OCI-LY3 (cell line): ENCODE measurements around the gene ATXN3L.

ENCODE experiments used
- H2AFZ ChIP-seq: fragments of 200-600, 300-600 bp; shearing (Covaris generic); 2 replicates; pipeline ENCODE4 v1.6.0; 2014; ENCODE audit warnings: antibody characterized with exemption, low read depth, low read length
- H3K27ac ChIP-seq: fragments of 200-600, 300-600 bp; sonication (generic); 2 replicates; pipeline ENCODE4 v1.5.1; 2014; ENCODE audit warnings: mild to moderate bottlenecking, low read length, moderate library complexity, mixed read lengths
- H3K27me3 ChIP-seq: fragments of 200-600, 300-600 bp; sonication (generic); 2 replicates; pipeline ENCODE4 v1.6.1; 2014; ENCODE audit warnings: low read depth, low read length, mixed read lengths
- H3K36me3 ChIP-seq: fragments of 200-600, 300-600 bp; sonication (generic); replicated peaks from 2 replicates; pipeline ENCODE3; 2014; ENCODE audit warnings: low read depth, low read length, mixed read lengths
- H3K4me1 ChIP-seq: fragments of 300-600, 200-600 bp; sonication (generic); 2 replicates; pipeline ENCODE4 v1.6.1; 2014; ENCODE audit warnings: low read length, mixed read lengths
- H3K4me2 ChIP-seq: fragments of 200-600, 300-600 bp; sonication (generic); 2 replicates; pipeline ENCODE4 v1.6.1; 2014; ENCODE audit warnings: low read length, mixed read lengths
- H3K4me3 ChIP-seq: fragments of 300-600, 200-600 bp; sonication (generic); 2 replicates; pipeline ENCODE4 v1.5.1; 2014; ENCODE audit warnings: antibody characterized with exemption, mild to moderate bottlenecking, low read length, moderate library complexity
- H3K79me2 ChIP-seq: fragments of 300-600, 200-600 bp; shearing (Covaris generic); 2 replicates; pipeline ENCODE4 v1.6.1; 2014; ENCODE audit warnings: mild to moderate bottlenecking, low read length, mixed read lengths
- H3K9ac ChIP-seq: fragments of 300-600, 200-600 bp; shearing (Covaris generic); 2 replicates; pipeline ENCODE4 v1.6.0; 2014; ENCODE audit warnings: mild to moderate bottlenecking, low read length, moderate library complexity
- H3K9me3 ChIP-seq: fragments of 200-600, 300-600 bp; shearing (Covaris generic); 2 replicates; pipeline ENCODE4 v1.6.1; 2014; ENCODE audit warnings: low read length, mixed read lengths; ENCODE audit not compliant: insufficient read depth
- H4K20me1 ChIP-seq: fragments of 200-600, 300-600 bp; sonication (generic); 2 replicates; pipeline ENCODE4 v1.6.1; 2016; ENCODE audit warnings: low read length, mixed read lengths; ENCODE audit not compliant: insufficient read depth
- CTCF ChIP-seq: fragments of 200-600, 300-600 bp; sonication (generic); IDR thresholded peaks from 2 replicates; pipeline ENCODE4 v1.5.1; 2014; ENCODE audit warnings: antibody characterized with exemption, low read length, low read depth
- EZH2phosphoT487 ChIP-seq: fragments of 200-600 bp; shearing (Covaris generic); IDR thresholded peaks from 2 replicates; pipeline ENCODE4 v1.6.1; 2018; ENCODE audit warnings: antibody characterized with exemption, mixed run types, low read depth

ATXN3L gene

GRCh38 chrX:13288671-13289070 lies 31.2 kb downstream of the ATXN3L start:
- no peak overlapping the region for H3K27ac ChIP-seq
- no peak overlapping the region for H3K4me2 ChIP-seq
- no peaks in the 10 kb centered on the region for H3K9me3 ChIP-seq
- no peak overlapping the region for H2AFZ ChIP-seq
- no peak overlapping the region for H3K9ac ChIP-seq
- no peaks in the 10 kb centered on the region for H3K27me3 ChIP-seq
- no peak overlapping the region for H3K4me3 ChIP-seq
- peaks cover 6% of the 10 kb centered on the region for H3K36me3 ChIP-seq
- TF ChIP-seq EZH2phosphoT487, result no peak
- TF ChIP-seq CTCF, result no peak
- H3K4me1 ChIP-seq, result peaks cover 11% of the 10 kb centered on the region
- no peaks in the 10 kb centered on the region for H3K79me2 ChIP-seq
- no peaks in the 10 kb centered on the region for H4K20me1 ChIP-seq

- no peaks in the 10 kb centered on the region for H3K27me3 ChIP-seq
- no peaks in the 10 kb centered on the region for H3K9me3 ChIP-seq
- H3K9ac ChIP-seq, result no peak overlapping the region
- H3K27ac ChIP-seq, result no peak overlapping the region
- peaks cover 18% of the 10 kb centered on the region for H3K4me1 ChIP-seq
- H3K36me3 ChIP-seq, result peaks cover 6% of the 10 kb centered on the region
- no peaks in the 10 kb centered on the region for H4K20me1 ChIP-seq
- H3K4me2 ChIP-seq, result no peak overlapping the region
- H2AFZ ChIP-seq, result no peak overlapping the region
- TF ChIP-seq EZH2phosphoT487 (no peak), CTCF (no peak)
- H3K79me2 ChIP-seq, result no peaks in the 10 kb centered on the region
- H3K4me3 ChIP-seq, result no peak overlapping the region
These were observed 32.0 kb downstream of the ATXN3L start for GRCh38 chrX:13287816-13288215.

GRCh38 chrX:13285693-13286092 lies 34.2 kb downstream of the ATXN3L start:
- Histone ChIP-seq H4K20me1 (no peaks in the 10 kb centered on the region), H3K9ac (no peak overlapping the region), H3K9me3 (no peaks in the 10 kb centered on the region), H3K4me3 (no peak overlapping the region), H3K4me2 (no peak overlapping the region), H2AFZ (no peak overlapping the region), H3K36me3 (peaks cover 6% of the 10 kb centered on the region), H3K27me3 (no peaks in the 10 kb centered on the region), H3K79me2 (no peaks in the 10 kb centered on the region), H3K27ac (no peak overlapping the region), H3K4me1 (peaks cover 18% of the 10 kb centered on the region)
- TF ChIP-seq EZH2phosphoT487 (no peak), CTCF (no peak)

GRCh38 chrX:13285229-13285628 lies 34.6 kb downstream of the ATXN3L start:
- Histone ChIP-seq H2AFZ (no peak overlapping the region), H3K9me3 (no peaks in the 10 kb centered on the region), H3K27ac (no peak overlapping the region), H3K4me1 (peaks cover 18% of the 10 kb centered on the region), H3K79me2 (no peaks in the 10 kb centered on the region), H3K9ac (no peak overlapping the region), H3K4me2 (no peak overlapping the region), H4K20me1 (no peaks in the 10 kb centered on the region), H3K4me3 (no peak overlapping the region), H3K36me3 (peaks cover 6% of the 10 kb centered on the region), H3K27me3 (no peaks in the 10 kb centered on the region)
- TF ChIP-seq CTCF, result no peak
- no peak for TF ChIP-seq EZH2phosphoT487
